ENCODE data around the gene IGF2BP3. TPM values are rescaled to one million over a fixed set of nuclear protein-coding genes. Genes with fewer than 3 reads are reported as not detected.
A peak's percentile ranks its signal among the peaks of the same experiment; 100 is the strongest.
"Not testable (repeated sequence)": the region's sequence is repeated elsewhere in the genome, so short reads cannot be mapped to it uniquely, and the experiment has no call there.

IGF2BP3 gene
- total RNA-seq, 1 donor from 2014 or later = 2.0 TPM

DNA sequence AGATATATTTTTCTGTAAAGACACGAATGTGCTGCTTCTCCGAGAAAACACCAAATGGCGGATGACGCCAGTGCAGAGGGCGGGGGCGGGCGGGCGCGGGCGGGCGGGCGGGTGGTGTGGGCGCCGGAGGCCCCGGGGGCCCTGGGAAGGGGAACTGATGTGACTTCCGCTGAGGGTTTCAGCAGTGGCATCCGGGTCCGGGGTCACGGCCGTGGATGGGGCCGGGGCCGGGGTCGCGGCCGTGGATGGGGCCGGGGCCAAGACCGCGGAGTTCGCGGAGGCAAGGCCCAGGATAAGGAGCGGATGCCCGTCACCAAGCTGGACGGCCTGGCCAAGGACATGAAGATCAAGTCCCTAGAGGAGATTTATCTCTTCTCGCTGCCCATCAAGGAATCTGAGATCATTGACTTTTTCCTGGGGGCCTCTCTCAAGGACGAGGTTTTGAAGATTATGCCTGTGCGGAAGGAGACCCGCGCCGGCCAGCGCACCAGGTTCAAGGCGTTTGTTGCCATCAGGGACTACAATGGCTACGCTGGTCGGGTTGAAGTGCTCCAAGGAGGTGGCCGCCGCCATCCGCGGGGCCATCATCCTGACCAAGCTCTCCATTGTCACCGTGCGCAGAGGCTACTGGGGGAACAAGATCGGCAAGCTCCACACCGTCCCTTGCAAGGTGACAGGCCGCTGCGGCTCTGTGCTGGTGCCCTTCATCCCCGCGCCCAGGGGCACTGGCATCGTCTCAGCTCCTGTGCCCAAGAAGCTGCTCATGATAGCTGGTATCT lies 20.3 kb upstream of the IGF2BP3 start:
- Histone ChIP-seq H3K27me3 (ENCODE audit: low read depth) (peaks cover 1% of the 10 kb centered on the region), H3K4me1 (no peaks in the 10 kb centered on the region), H3K36me3 (no peaks in the 10 kb centered on the region), H3K27ac (peak overlapping the region; percentile 41), H3K9me3 (no peaks in the 10 kb centered on the region), H3K4me3 (peak overlapping the region; percentile 57)
- peak; percentile 88 to 92 for ATAC-seq
- peak; percentile 56 for DNase-seq
- intact Hi-C loops (cut with DNase I) = no loop called here
- TF ChIP-seq, protein P1, sequence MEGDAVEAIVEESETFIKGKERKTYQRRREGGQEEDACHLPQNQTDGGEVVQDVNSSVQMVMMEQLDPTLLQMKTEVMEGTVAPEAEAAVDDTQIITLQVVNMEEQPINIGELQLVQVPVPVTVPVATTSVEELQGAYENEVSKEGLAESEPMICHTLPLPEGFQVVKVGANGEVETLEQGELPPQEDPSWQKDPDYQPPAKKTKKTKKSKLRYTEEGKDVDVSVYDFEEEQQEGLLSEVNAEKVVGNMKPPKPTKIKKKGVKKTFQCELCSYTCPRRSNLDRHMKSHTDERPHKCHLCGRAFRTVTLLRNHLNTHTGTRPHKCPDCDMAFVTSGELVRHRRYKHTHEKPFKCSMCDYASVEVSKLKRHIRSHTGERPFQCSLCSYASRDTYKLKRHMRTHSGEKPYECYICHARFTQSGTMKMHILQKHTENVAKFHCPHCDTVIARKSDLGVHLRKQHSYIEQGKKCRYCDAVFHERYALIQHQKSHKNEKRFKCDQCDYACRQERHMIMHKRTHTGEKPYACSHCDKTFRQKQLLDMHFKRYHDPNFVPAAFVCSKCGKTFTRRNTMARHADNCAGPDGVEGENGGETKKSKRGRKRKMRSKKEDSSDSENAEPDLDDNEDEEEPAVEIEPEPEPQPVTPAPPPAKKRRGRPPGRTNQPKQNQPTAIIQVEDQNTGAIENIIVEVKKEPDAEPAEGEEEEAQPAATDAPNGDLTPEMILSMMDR (IDR thresholded peaks at IDR 0.05) = no peak

DNA sequence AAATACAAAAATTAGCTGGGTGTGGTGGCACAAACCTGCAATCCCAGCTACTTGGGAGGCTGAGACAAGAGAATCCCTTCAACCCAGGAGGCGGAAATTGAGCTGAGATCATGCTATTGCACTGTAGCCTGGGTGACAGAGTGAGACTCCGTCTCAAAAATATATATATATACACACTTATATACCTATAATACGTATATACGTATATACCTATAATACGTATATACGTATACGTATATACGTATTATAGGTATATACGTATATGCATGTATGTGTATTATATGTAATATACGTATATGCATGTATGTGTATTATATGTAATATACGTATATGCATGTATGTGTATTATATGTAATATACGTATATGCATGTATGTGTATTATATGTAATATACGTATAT lies 18.4 kb upstream of the IGF2BP3 start:
- ATAC-seq; H3K4me1 ChIP-seq; intact Hi-C loops (cut with DNase I); H3K9me3 ChIP-seq; DNase-seq; H3K27ac ChIP-seq; H3K36me3 ChIP-seq; H3K4me3 ChIP-seq: not testable (repeated sequence)
- H3K27me3 ChIP-seq (ENCODE audit: low read depth) = peaks cover 11% of the 10 kb centered on the region

GRCh38 chr7:23487670-23488069 lies 17.4 kb upstream of the IGF2BP3 start:
- Histone ChIP-seq H3K9me3 (no peaks in the 10 kb centered on the region), H3K4me3 (no peak overlapping the region), H3K36me3 (no peaks in the 10 kb centered on the region), H3K27me3 (ENCODE audit: low read depth) (peaks cover 11% of the 10 kb centered on the region), H3K4me1 (no peaks in the 10 kb centered on the region), H3K27ac (no peak overlapping the region)
- no peak for DNase-seq
- no peak for ATAC-seq
- TF ChIP-seq, protein P1 (IDR thresholded peaks at IDR 0.05) = no peak
- intact Hi-C loops (cut with DNase I) = no loop called here

- Histone ChIP-seq H3K36me3 (no peaks in the 10 kb centered on the region), H3K27ac (no peak overlapping the region), H3K4me1 (no peaks in the 10 kb centered on the region), H3K27me3 (ENCODE audit: low read depth) (peaks cover 16% of the 10 kb centered on the region), H3K9me3 (no peaks in the 10 kb centered on the region), H3K4me3 (no peak overlapping the region)
- DNase-seq (no peak), ATAC-seq (no peak)
- TF ChIP-seq, protein P1 (IDR thresholded peaks at IDR 0.05) = no peak
- intact Hi-C loops (cut with DNase I) = no loop called here
Measured at GRCh38 chr7:23486002-23486773, 15.9 kb upstream of the IGF2BP3 start.

GRCh38 chr7:23482686-23483085 lies 12.4 kb upstream of the IGF2BP3 start:
- Histone ChIP-seq H3K4me3 (no peak overlapping the region), H3K36me3 (no peaks in the 10 kb centered on the region), H3K27ac (no peak overlapping the region), H3K4me1 (no peaks in the 10 kb centered on the region), H3K9me3 (no peaks in the 10 kb centered on the region), H3K27me3 (ENCODE audit: low read depth) (peaks cover 47% of the 10 kb centered on the region)
- ATAC-seq (no peak), DNase-seq (no peak)
- intact Hi-C loops (cut with DNase I) = no loop called here
- TF ChIP-seq, protein P1 (IDR thresholded peaks at IDR 0.05) = no peak

Measured in lower lobe of right lung (tissue), 2 donors.